ENCODE measurements around the gene EIF4G3. TPM values are rescaled to one million over a fixed set of nuclear protein-coding genes. Genes with fewer than 3 reads are reported as not detected.

The EIF4G3 gene
- total and polyA plus RNA-seq, 9 of the 15 experiments (the other 6 are each of a cell fraction or from before 2014, with no cell fraction given): 6.7 to 40.5 (median 32.1) TPM

GRCh38 chr1:21106709-21107108 is 70.0 kb downstream of the EIF4G3 start:
- no peak overlapping the region for H3K4me3 ChIP-seq
- intact Hi-C loops (cut with micrococcal nuclease) (no loop called here), in situ Hi-C loops (cut with MboI) (no loop called here)
- CTCF ChIA-PET (ENCODE audit: low intra/inter-chr PET ratio): no interaction called here
- H3K9ac ChIP-seq (ENCODE audit: insufficient read depth in 1 of 2, low read depth in 2 of 2, low read length in 2 of 2): no peak overlapping the region
- POLR2A ChIA-PET: interaction anchor here (1.2 to 2.3 kb wide), 2 partner anchors 11 to 34 kb away, joined by 4 to 13 read pairs; no protein-coding TSS in a partner anchor
- BruUV-seq (replicated peaks): no TSS peak
- no peaks in the 10 kb centered on the region for H3K4me1 ChIP-seq (replicated peaks in 1 of 2; ENCODE audit: control insufficient read depth in 2 of 2, insufficient read depth in 2 of 2, low read length in 2 of 2)
- no peak overlapping the region for H3K27ac ChIP-seq (ENCODE audit: extremely low read depth, low read depth, low read length)
- no peak overlapping the region for H3K4me2 ChIP-seq (ENCODE audit: insufficient read depth, low read length)
- no peak for DNase-seq (ENCODE audit: extremely low read depth in 1 of 4, low spot score in 3 of 4)
- no peaks in the 10 kb centered on the region for H3K27me3 ChIP-seq (ENCODE audit: control insufficient read depth in 2 of 2, insufficient read depth in 2 of 2, low read length in 2 of 2)
- H3K36me3 ChIP-seq (ENCODE audit: control insufficient read depth, insufficient read depth, low read length): peaks cover 14% of the 10 kb centered on the region; the same call in 2 of the 3 replicates
- no peaks in the 10 kb centered on the region for H4K20me1 ChIP-seq (replicated peaks; ENCODE audit: control insufficient read depth, insufficient read depth, low read length)
- H2AFZ ChIP-seq (ENCODE audit: low read depth, low read length): no peak overlapping the region
- H3K9me3 ChIP-seq (replicated peaks; ENCODE audit: control insufficient read depth, insufficient read depth, low read depth, low read length): no peaks in the 10 kb centered on the region
- 50% methylated on average over 2 of the region's 2 CpGs for WGBS (ENCODE audit: insufficient coverage, low coverage, missing lambda C conversion rate)
- no peaks in the 10 kb centered on the region for H3K9me1 ChIP-seq (ENCODE audit: control insufficient read depth, insufficient read depth, low read length)
- ATAC-seq: no peak
- H3K79me2 ChIP-seq (ENCODE audit: control insufficient read depth, insufficient read depth, low read length): no peaks in the 10 kb centered on the region
- FAIRE-seq: no peak
- TF ChIP-seq E2F3 (CRISPR knock-in tag; IDR thresholded peaks at IDR 0.05): no peak
- TF ChIP-seq GABPB1 (CRISPR knock-in tag; IDR thresholded peaks at IDR 0.05): no peak
- TF ChIP-seq TRIM25 (IDR thresholded peaks at IDR 0.05; ENCODE audit: borderline replicate concordance): no peak
- TF ChIP-seq ZNF280A (IDR thresholded peaks at IDR 0.05; ENCODE audit: low read depth, partially characterized antibody): no peak
- TF ChIP-seq XRCC5 (IDR thresholded peaks at IDR 0.05; ENCODE audit: low read depth, low read length): no peak
- TF ChIP-seq ZFPM2 (CRISPR knock-in tag; IDR thresholded peaks at IDR 0.05): no peak
- TF ChIP-seq FOXM1 (IDR thresholded peaks at IDR 0.05; ENCODE audit: low read depth): no peak
- TF ChIP-seq FOXM1 (CRISPR knock-in tag; IDR thresholded peaks at IDR 0.05; ENCODE audit: low read depth): no peak
- no peak for TF ChIP-seq MTF1 (CRISPR knock-in tag; IDR thresholded peaks at IDR 0.05; ENCODE audit: borderline replicate concordance)
- TF ChIP-seq ZNF639 (CRISPR knock-in tag; conservative IDR thresholded peaks at IDR 0.05 in 1 of 2, IDR thresholded peaks at IDR 0.05 in 1 of 2): no peak
- TF ChIP-seq POU5F1 (IDR thresholded peaks at IDR 0.05; ENCODE audit: borderline replicate concordance, low read depth, low read length, partially characterized antibody): no peak
- no peak for TF ChIP-seq BDP1 (IDR thresholded peaks at IDR 0.05; ENCODE audit: insufficient read depth, insufficient read length)
- TF ChIP-seq UBTF (IDR thresholded peaks at IDR 0.05; ENCODE audit: borderline replicate concordance in 1 of 2, low read depth in 2 of 2, low read length in 2 of 2): no peak
- no peak for TF ChIP-seq MAX (CRISPR knock-in tag; IDR thresholded peaks at IDR 0.05)

All from K562 (cell line).